GM19351 (cell line): Measurements from ENCODE around the gene FMNL2.
"Not testable (repeated sequence)": the region's sequence is repeated elsewhere in the genome, so short reads cannot be mapped to it uniquely, and the experiment has no call there.

Experiments
- ATAC-seq: cut with Tn5 transposase; IDR thresholded peaks from one replicate; pipeline ENCODE4 v1.9.1; 2021; ENCODE audit warnings: mild to moderate bottlenecking, moderate library complexity; ENCODE audit not compliant: unreplicated experiment

Gene FMNL2

DNA sequence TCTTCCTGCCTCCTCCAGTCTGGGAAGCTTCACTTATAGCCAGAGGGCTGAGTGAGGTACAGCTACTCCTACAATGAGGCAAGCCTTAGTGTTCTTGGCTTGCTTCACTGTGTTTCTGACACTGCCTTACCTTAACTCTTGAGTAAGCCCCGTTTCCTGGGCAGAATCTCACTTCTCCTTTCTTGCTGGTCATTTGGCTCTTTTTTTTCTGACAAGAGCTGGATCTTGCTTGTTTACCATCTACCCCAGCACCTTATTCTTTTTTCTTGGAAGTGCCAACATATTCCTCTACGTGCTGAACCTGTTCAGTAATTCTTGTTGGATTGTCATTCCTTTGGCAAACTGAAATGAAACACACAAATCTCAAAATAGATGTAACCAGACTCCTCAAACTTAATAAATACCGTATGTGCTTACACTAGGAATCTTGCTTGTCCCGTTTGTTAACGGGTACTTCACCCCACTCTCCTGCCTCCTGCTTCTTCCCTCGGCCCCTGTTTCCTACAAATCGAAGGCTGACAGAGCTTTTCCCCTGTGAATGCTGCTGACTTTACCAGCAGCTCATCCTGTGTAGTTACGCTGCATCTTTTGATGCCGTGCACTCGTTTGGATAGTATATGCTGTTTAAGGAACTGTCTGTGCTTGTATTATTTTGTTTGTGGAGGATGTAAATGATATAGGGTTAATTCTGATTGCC is 132.2 kb downstream of the FMNL2 start:
- peak; percentile 95 for ATAC-seq

DNA sequence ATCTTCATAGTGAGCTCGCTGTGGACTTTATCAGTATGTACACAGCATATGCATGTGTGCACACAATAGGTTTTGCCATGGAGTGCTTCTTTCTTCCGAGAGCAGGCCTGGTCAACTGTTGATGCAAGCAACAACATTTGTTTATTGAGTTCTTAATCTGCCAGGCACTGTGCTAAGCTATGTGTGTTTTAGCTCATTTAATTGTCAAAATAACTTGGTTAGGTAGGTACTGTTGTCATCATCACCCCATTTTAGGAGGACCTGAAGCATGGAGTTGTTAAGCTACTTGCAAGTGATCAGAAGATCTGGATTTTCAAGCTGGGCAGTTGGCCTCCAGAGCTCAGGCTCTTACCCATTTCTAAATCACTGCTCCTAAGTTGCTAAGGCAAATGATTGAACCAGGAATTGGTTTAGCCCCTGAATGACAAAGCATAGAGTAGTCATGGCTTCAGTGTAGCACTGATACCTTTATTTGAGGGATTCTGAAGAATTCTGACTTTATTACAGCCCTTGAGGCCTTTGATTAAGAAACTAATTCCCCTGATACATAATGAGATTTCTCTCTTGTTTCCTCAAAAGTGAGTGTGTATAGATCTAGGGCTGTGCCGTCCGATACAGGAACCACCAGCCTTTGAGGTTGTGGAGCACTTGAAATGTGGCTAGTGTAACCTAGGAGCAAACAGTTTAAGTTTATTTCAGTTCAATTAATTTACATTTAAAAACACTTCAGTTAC is 132.9 kb downstream of the FMNL2 start:
- no peak for ATAC-seq

DNA sequence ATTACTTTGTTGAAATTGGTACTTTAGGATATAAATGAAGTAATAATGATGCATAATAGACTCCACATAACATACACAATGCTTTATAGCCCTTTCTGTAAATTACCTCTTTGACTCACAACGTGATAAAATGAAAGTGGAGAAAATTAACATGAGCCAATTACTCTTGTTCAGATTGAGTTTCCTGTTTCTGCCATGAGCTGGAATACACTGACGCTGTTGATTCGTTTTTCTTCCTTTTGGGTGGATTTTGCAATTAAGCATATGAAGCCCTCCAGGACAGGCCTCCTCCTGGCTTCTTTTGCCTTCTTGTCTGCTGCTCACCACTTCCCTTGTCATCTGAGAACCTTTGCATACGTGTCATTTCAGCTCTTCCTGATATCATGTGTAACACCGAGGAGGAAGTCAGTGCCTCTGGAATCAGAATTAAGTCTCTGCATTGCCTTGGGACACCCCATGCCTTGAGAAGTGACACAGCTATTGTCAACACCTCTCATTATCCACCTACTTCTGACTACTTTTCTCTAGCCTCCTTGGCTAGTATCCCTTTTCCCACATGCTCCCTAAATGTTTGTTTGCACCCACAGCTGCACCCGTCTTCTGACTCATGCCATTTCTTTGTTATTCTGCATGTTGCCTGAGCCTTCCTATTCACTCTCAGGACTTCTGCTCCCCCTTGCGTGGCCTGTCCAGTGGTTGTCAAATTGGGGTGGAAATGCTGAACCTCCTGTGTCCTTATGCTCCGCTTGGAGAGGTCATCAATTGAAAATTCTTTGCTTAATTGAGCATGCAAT is 134.1 kb downstream of the FMNL2 start:
- ATAC-seq, result peak; percentile 30

DNA sequence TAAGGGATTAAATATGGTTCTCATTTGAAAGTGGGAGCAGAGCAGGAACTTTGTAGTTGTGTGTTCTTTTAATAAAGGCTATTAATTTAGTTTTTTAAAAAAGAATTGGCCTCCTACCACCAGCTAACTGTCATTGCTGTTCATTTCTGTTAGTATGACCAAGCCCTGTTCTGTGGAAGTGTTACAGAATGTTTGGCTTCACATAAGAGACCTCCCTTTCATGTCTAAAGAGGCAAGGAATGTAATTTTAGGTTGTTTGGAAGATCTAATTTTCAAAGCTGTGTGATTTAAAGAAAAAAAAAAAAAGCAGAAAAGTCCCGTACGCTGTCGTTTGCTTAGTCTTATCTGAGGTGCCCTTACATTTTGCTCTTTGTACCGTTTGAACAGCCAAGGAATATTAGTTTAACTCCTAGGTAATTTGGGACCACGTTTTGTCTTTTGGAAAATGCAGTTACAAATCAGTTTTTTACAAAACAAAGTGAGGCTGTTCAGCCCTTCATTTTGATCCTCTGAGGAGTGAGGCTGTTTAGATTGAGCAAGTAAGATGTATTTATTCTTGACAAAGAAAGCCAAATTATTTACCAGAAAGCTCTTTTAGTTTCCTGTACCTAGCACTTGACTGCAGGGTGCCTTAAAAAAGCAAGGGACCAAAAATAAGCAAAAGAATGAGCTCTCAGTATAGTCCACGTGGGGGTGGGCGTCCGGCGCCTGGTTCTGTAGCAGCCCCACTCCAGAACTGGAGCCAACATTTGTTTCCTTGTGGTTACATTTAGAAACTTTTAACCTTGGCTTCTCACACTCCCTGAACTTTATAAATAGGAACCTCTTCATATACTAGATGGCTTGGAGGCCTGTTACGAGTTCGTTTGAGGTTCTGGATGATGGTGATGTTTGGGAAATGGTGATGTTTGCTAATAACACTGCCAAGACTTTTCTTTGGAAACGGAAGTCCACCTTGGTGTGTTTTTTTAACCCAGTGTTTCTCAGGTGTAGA is 136.2 kb downstream of the FMNL2 start:
- ATAC-seq, result no peak

DNA sequence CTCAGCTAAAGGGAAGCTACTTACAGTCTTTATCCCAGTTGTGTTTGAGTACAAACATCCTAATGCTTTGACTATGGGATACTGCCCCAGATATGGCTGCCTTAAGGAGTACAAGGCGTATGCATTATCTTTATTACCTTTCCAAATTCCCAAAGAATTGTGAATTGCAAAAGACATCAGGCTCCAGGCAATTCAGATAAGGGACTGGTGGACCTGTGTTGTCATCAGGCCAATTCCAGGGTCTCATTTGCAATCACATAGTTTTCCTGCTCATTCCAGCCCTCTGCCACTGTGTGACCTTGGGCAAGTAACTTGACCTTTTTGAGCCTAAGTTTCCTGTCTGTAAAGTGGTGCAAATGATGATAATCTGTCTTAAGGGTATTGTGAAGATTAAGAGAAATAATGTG is 137.5 kb downstream of the FMNL2 start:
- no peak for ATAC-seq

DNA sequence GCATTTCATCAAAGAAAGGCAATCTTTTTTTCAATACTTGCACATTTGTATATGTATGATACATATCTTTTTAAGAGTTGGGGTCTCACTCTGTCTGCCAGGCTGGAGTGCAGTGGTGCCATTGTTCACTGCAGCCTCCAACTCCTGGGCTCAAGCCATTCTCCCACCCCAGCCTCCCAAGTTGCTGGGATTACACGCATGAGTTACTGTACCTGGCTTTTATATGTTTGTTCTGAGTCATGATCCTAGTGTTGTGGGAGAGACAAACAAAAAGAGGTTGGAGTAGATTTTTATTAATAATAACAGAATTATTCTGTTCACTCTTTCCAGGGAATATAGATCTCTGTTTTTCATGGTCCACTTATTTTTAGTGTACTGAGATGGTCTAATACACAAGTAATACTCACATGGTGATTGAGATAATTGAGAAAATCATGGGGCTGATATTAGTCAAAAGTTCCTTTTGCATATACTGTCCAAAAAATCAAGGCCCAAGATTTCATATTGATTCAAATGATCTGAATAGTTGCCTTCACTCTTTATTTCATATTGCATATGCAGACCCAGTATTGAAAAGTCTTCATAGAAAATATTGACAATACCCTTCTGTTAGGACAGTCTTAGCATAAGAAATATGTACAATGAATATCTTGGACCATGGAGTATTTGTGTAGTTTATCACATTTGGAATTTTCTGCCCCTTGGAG is 138.3 kb downstream of the FMNL2 start:
- ATAC-seq, result no peak

DNA sequence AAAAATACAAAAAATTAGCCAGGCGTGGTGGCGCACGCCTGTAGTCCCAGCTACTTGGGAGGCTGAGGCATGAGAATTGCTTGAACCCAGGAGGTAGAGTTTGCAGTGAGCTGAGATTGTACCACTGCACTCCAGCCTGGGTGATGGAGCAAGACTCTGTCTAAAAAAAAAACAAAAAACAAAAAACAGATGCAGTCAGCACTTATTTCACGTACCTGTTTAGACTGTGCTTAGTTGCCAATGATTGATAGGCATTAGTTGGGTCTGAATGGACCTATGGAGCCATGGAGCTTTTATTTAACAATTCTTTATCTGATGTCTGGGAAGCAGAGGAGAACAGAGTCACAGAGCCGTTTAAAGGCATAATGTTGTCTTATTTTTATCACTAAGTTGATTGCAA is 139.5 kb downstream of the FMNL2 start:
- ATAC-seq, result not testable (repeated sequence)

DNA sequence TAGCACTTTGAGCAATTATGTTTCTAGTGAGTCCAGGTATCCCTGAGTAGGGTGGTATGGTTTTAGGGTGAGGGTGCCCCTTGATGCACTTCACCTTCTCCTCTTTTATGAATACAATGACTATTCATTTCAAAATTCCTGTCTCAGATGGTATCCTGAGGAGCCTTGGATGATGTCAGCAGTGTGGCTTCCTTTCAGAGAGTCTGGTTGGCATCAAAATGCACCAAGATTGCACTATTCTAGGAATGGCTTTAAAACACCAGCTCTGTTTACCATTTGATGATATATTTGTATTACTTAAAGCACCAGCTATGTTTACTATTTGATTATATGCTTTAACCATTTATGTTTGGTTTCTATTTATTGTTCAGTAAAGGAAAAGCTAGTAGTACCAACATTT is 141.0 kb downstream of the FMNL2 start:
- no peak for ATAC-seq

DNA sequence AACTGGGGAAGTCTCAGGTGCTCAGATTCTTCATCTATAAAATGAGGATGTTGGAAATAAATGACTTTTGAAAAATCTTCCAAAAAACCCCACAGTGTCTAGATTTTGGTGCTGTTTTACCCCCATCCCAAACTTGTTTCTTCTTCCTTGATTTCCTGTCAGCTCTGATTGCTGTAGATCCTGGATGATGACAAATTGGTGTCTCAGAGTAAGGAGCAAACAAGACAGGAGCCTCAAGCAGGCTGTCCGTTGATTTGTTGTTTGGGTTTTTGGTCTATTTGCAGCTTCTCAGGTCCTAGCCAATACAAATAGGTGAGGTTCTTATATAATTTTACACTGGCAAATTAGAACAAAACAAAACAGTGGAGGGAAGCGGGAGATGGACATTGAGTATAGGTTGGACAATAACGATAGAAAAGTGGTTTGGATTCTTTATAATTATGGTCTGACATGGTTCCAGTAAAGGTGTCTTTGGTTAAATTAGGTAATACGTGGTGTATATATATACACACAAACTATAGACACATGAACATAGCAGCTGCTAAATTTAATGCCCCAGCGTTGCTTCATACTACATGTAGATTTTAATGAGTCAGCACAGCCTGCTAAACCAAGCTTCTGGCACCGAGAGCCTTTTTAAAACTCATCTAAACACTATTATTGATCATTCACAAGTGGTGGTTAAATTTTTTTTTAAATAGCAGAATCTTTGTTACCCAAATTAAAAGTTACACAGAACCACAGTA is 142.5 kb downstream of the FMNL2 start:
- no peak for ATAC-seq

DNA sequence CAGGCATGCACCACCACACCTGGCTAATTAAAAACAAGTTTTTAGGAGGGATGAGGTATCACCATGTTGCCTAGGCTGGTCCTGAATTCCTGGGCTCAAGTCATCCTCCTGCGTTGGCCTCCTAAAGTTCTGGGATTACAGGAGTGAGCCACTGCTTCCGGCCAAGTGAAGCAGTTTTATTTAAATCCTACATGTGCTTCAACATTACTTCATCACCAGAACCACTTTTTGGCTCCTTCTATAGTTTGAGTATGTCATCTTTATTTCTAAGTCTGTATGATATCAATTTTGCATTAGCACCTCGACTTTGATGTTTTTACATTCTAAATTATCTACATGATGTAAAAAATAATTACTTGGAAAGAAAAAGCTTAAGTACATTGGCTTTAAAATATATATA is 144.3 kb downstream of the FMNL2 start:
- ATAC-seq, result no peak

DNA sequence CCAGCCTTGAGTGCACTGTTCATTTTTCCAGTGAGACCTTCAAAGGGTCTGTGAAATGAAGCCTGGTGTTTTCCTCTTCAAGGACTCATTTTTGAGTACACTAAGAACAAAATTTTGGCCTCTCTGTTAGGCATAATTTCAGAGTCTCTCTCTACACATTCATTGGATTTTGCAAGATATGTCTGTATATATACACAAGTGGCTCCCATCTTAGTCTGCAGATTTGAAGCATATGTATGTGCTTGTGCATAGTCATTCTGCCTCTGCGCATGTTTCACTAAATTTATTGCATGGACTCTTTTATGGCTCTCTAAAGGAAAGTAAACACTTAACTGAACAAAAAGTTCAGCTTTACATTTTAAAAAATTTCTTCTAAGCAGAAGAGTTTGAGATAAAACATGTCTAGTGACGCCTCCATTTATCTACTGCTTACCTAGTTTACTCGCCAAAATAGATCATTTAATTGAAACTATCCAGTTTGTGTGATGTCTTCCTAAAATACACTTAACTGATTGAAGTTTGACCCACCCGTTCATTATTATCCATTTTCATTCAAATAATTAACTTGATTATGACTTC is 145.9 kb downstream of the FMNL2 start:
- no peak for ATAC-seq

DNA sequence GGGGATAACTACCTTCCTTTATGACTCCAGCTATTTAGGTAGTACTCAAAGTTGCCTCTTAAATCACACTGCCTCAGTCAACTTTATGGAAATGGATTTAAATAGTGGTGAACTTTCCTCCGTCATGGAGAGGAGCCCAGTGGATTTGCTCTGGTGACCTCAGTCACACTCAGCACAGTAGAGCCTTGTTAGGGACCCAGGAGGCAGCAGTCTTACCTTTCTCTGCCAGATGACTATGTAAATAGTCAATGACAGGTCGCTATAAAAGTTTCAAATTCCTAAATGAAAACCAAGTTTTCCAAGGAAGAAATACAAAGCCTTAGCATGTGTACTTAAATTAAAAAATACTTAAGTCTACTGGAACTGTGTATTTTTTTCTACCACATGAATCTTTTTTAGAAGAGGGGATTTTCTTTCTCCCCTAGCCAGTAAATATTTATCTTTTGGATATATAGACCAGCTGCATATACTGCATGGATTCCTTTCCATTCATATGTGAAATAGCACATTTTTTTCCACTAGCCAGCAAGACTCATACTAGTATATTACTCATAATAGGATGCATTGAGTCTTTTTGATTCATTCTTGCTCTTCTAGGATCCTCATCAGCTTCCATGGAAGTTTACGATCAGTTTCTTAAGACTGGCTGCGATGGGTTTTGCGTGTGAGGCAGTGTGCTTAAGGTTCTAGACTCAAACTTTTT is 147.1 kb downstream of the FMNL2 start:
- no peak for ATAC-seq

DNA sequence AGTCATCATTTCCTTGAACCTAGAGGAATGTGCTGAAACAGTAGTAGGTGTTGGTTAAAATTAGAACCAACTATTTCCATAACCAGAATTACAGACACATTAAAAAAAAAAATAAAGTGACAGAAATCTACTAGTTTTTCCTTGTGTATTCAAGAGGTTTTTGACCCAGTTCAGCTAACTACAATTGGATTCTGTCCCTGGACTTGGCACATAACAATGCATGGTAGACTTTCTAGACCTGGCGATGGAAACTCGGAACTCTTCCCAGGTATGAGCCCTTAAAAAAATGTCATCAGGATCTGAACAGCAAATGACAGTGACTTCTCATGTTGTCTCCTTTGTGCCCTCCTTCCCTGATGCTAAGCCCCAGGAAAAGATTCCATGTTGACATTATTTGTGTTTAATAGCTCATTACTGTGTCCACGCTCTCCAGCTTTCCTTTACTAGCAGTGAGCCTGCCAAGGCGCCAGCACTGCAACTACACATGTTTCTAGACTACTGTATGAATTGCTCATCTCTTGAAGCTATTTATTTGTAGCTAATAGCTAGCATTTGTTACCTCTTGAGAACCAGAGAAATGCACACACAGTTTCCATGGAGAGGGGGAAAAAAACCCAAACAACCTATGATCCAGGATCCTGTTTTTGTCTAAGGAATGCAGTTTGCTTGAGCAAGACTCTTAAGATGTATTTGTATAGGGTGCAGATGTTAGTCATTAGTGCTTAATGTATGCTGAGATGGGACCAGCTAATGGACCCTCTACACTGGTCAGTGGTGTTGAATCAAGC is 148.5 kb downstream of the FMNL2 start:
- no peak for ATAC-seq

DNA sequence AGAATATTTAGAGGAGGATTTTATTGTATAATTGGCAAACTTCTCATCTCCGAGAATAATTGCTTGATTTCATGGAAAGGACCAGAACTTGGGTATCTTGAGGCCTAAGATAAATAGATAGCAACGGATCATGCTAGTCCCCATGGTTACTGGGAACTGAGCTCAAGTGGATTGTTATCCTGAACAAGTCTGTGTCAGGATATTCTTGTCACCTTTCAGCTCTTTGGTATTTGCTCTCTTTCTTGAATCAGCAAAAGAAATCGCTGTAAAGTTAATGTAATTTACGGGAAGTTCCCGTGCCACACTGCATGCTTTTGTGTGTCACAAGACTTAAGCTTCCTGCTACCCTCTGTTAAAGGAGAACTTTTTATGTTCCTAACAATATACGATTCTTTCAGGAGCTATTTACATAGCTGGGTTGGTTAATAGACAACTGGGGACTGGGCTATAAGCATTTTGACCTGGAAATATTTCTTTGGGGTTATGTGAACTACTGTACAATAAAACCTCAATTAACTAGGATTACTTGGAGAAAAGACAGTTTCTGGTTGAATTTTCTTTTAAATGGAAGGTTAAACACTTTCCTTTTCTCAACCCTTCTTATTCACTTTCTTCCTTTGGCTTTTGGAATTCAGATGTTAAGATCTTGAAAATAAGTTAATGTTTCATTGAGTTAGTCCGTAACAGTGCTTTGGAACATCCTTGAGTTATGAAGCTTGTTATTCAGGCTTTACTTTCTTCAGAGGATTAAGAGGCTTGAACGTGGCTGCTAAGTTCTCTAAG is 151.2 kb downstream of the FMNL2 start:
- no peak for ATAC-seq

DNA sequence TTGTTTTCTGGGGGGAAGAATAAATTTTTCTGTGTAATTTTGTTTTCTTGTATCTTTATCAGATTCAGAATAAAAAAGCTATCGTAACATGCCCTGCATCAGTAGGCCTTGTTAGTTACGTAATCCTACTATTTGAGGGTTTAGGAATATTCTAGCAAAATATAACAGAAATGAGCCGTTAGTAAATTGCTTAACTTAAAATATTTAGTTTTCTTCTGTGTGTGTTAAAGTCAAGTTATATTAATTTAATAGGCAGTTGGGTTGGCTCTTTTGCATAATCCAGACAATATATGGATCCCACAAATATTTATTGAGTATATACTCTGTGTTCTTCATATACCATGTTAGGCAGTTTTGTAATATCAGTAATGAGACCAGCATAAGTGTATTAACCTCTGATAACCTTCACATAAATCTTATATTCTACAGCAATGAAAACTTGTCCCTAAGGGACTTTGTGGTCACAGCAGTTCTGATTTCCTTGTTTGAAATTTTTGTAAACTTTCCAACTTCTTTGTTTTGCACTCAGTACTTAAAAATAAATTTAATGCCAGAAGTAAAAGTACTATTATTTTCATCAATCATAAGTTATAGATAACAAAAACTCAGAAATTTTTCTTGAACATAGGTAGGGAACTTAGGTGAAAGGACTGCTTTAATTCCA is 151.9 kb downstream of the FMNL2 start:
- no peak for ATAC-seq

DNA sequence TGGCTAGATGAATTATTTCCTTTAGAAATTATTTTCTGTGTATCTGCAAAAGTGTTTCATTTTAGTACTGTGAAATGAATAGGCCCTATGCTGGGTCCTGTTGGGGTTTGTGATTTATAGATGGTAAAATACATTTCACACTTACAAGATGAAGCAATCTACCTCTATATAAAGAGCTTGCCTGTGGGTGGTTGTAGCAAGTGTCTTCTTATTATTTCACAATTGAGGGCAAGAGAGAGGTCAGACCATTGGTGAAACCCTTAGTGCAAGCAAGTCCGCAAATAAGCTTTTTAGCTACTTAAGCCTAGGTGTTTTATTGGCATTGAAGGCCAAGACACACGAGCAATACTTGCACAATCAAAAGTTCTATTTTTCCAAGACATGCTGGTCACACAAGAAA is 153.1 kb downstream of the FMNL2 start:
- no peak for ATAC-seq
